GM12872 (cell line): Measurements from ENCODE around the gene AQP12B.
A peak's percentile ranks its signal among the peaks of the same experiment; 100 is the strongest.

ENCODE experiments used
- CTCF ChIP-seq: IDR thresholded peaks from 3 replicates; pipeline ENCODE4 v1.5.1; 2011; ENCODE audit warnings: low read depth, mild to moderate bottlenecking, low read length, moderate library complexity; ENCODE audit not compliant: insufficient read depth

The AQP12B gene

DNA sequence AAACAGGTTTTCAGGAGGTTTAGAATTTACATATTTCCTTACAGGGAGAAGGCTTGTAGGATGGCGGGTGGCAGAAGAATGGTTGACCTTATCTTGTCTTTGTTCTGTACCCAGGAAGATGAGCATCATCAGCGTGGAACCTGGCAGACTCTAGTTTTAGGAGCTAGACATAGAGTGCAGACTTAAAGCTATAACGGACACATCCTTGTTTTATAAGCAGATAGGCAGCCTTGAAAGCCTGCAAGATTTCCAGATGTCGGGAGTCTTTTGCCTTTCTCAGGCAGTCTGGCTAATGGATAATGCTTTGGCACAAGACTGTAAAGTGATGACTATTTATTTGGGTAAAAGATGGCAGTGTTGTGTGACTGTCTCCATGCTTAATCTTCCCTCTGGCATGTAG, 11.7 kb downstream of the AQP12B start:
- no peak for TF ChIP-seq CTCF

DNA sequence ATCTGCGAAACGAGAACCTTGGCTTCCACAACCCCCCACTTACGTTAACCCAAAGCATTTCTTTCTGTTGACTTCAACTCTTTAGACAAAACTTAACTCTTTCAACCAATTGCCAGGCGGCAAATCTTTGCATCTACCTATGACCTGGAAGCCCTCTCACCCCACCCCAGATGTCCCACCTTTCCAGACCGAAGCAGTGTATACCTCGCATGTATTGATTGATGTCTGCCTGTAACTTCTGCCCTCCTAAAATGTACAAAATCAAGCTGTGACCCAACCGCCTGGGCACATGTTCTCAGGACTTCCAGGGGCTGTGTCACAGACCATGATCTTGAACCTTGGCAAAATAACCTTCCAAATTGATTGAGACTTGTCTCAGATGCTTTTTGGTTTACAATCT, 12.3 kb downstream of the AQP12B start:
- TF ChIP-seq CTCF, result no peak

DNA sequence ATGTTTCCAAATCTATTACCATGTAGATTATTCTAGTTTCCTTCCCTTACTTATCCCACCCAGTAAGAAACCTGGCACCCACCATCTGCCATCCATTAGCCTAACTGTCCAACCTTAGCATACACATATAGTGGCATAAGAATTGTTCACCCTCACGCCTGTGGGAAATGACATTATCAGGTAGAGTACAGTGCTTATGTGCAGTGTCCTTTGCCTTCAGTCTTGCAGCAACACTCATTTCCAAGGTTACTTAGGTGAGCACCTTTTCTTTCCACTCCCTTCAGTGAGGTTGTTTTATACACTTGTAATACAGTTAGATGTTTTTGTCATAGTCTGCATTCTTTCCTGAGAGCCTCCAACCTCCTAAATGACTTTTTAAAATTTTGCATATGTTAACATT, 18.1 kb downstream of the AQP12B start:
- no peak for TF ChIP-seq CTCF

- 0 out of 3 replicates have a peak, but pooled peaks have one; percentile 13 for TF ChIP-seq CTCF
Observed at GRCh38 chr2:240663546-240664190, 19.0 kb downstream of the AQP12B start.

DNA sequence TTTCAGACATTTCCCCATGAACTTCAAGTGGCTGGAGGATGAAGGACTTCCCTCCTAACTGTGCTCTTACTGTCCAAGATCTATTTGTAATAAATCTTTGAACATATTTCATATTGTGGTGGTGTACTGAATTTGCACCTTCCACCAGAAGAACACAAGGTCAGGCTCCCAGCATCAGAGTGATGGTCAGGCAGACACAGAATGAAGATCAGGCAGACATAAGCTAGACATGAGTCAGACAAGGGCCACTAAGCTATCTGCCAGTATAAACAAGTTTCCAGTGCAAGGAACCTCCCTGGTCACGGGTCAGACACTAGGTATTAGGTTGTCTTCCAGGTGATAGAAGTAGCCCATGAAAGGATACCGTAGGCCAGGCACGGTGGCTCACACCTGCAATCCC, 20.0 kb downstream of the AQP12B start:
- no peak for TF ChIP-seq CTCF

DNA sequence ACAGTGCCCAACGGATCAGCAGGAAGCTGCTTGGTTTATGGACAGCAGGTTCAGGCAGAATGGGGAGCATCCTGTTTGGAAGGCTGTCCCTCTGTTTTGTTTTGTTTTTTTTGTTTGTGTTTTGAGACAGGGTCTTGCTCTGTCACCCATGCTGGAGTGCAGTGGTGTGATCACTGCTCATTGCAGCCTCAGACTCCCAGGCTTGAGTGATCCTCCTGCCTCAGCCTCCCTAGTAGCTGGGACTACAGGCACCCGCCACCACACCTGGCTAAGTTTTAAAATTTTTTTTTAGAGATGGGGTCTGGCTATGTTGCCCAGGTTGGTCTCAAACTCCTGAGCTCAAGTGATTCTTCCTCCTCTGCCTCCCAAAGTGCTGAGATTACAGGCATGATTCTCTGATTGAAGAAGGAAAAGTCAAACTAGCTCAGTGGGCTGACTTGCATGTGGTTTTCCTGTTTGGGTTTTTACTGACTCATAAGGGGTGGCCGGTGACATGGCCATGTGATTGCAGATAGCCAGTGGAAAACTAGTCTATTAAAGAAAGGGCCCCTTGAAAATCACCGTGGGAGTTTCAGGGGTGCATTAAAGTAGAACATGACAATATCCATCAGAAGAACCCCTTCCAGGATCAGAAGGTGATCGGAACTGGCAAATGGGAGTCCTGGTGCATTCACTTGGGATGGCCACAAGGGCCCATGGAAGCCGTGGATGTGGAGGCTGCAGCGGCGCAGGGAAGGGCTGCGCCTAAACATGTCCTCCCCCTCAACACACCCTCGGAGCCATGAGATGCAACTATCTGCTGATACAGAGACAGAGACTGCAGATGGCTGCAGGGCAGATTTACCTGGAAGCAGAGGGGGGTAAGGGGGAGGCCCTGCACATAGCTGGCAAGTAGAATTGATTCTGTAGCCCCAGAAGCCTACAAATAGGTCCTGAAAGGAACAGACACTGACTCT, 26.5 kb downstream of the AQP12B start:
- TF ChIP-seq CTCF, result no peak

GRCh38 chr2:240651185-240651584, 31.5 kb downstream of the AQP12B start:
- no peak for TF ChIP-seq CTCF
